Measurements from ENCODE around the gene TGM2.

- no peak for TF ChIP-seq OSR1 (CRISPR knock-in tag; IDR thresholded peaks at IDR 0.05)
- TF ChIP-seq TCF4 (CRISPR knock-in tag; IDR thresholded peaks at IDR 0.05; ENCODE audit: borderline replicate concordance) = no peak
- TF ChIP-seq ZNF70 (CRISPR knock-in tag; IDR thresholded peaks at IDR 0.05) = no peak
- TF ChIP-seq CSRNP3 (CRISPR knock-in tag; IDR thresholded peaks at IDR 0.05) = no peak
- no peak for TF ChIP-seq PPARA (CRISPR knock-in tag; IDR thresholded peaks at IDR 0.05; ENCODE audit: borderline replicate concordance)
- no peak for TF ChIP-seq ZFP30 (CRISPR knock-in tag; IDR thresholded peaks at IDR 0.05)
- TF ChIP-seq RARB (CRISPR knock-in tag; IDR thresholded peaks at IDR 0.05) = no peak; the same call in 1 of the 2 replicates
- TF ChIP-seq PATZ1 (CRISPR knock-in tag; IDR thresholded peaks at IDR 0.05; ENCODE audit: borderline replicate concordance) = no peak
- no peak for TF ChIP-seq ZFP3 (CRISPR knock-in tag; IDR thresholded peaks at IDR 0.05)
- no peak for TF ChIP-seq CREB5 (CRISPR knock-in tag; IDR thresholded peaks at IDR 0.05; ENCODE audit: low read depth)
- no peak for TF ChIP-seq CSDC2 (CRISPR knock-in tag; IDR thresholded peaks at IDR 0.05)
- TF ChIP-seq SNAI2 (CRISPR knock-in tag; IDR thresholded peaks at IDR 0.05) = no peak
- TF ChIP-seq TOX (CRISPR knock-in tag; IDR thresholded peaks at IDR 0.05; ENCODE audit: borderline replicate concordance) = no peak
Measured at GRCh38 chr20:38139156-38139912, 25.7 kb downstream of the TGM2 start.
